GM11168 (cell line): ENCODE measurements around the gene ARL17B.
"Not testable (repeated sequence)": the region's sequence is repeated elsewhere in the genome, so short reads cannot be mapped to it uniquely, and the experiment has no call there.

ENCODE experiments used
- in situ Hi-C: fragments of 300-500 bp; cut with MboI; formaldehyde crosslinking; loops from one replicate; pipeline ENCODE4 v1.12.0; 2022; ENCODE audit warnings: low sequenced_read_pairs; ENCODE audit not compliant: unreplicated experiment

The ARL17B gene

DNA sequence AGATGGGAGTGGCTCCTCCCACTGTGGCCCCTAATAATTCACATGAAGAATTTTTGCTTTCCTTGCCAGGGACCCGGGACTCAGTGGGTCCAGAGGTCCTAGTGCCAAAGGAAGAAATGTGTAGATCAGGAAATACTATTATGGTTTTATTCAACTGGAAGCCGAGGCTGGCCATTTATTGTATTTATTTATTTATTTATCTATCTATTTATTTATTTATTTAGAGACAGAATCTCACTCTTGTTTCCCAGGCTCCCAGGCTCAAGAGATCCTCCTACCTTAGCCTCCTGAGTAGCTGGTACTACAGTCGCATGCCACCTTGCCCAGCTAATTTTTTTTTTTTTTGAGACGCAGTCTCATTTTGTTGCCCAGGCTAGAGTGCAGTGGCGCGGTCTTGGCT lies 107.4 kb downstream of the ARL17B start:
- in situ Hi-C loops = not testable (repeated sequence)

DNA sequence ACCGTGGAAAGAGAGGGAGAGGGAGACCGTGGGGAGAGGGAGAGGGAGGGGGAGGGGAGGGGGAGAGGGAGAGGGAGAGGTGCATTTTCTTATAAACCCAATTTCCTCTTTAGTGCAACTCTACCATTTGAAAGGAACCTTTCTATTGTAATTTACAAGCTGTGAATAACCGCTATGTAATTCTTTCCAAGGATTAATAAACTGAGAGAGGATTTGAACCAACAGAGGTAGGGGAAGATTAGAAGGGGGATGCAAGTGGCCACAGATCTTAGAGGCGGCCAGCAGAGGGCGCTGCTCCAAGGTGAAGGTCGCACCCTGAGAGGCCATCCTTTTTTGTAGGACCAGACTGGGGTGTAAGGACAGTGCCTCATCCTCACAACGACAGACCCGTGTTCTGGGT lies 107.8 kb downstream of the ARL17B start:
- in situ Hi-C loops = not testable (repeated sequence)

DNA sequence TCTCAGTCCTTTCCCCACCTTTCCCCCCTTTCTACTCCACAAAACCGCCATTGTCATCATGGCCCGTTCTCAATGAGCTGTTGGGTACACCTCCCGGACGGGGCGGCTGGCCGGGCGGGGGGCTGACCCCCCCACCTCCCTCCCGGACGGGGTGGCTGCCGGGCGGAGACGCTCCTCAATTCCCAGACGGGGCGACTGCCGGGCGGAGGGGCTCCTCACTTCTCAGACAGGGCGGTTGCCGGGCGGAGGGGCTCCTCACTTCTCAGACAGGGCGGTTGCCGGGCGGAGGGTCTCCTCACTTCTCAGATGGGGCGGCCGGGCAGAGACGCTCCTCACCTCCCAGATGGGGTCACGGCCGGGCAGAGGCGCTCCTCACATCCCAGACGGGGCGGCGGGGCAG lies 108.8 kb downstream of the ARL17B start:
- in situ Hi-C loops = not testable (repeated sequence)

DNA sequence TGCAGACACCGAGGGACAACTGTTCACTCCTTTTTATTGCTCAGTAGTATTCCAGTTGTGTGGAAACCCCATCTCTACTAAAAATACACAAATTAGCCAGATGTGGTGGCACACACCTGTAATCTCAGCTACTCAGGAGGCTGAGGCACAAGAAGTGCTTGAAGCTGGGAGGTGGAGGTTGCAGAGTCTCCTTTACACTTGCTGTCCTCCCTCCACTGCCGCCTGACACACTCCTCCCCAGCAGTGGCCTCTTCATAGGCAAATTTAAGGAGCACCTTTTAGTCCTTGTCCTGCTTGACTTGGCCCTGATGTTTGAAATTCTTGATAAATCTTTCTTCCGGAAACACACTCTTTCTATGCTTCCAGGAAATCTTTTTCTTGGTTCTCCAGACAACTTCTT lies 112.4 kb downstream of the ARL17B start:
- in situ Hi-C loops = not testable (repeated sequence)

DNA sequence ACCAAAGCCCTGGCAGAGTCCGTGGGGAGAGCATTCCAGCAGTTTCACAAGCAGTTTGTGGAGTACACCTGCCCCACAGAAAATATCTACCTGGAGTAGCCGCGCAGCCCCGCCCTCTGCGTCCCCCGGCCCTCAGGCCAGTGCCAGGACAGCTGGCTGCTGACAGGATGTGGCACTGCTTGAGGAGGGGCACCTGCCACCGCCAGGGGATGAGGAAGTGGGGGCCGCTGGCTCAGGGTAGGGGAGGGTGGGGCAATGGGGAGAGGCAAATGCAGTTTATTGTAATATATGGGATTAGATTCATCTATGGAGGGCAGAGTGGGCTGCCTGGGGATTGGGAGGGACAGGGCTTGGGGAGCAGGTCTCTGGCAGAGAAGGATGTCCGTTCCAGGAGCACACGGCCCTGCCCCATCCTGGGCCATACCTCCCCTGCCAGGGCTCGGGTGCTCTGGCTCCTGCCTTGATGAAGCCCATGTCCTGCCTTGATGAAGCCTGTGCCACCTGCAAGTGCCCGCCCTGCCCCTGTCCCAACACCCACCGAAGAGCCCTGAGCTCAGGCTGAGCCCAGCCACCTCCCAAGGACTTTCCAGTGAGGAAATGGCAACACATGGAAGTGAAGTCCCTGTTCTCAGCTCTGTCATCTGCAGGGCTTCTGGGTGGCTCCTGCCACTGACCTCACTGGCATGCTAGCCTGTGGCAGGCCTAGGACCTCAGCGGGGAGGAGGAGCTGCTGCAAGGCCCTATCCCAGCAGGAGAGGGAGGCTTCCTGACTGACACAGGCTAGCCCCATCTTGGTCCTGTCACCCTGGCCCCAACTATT lies 116.4 kb downstream of the ARL17B start:
- in situ Hi-C loops = not testable (repeated sequence)

DNA sequence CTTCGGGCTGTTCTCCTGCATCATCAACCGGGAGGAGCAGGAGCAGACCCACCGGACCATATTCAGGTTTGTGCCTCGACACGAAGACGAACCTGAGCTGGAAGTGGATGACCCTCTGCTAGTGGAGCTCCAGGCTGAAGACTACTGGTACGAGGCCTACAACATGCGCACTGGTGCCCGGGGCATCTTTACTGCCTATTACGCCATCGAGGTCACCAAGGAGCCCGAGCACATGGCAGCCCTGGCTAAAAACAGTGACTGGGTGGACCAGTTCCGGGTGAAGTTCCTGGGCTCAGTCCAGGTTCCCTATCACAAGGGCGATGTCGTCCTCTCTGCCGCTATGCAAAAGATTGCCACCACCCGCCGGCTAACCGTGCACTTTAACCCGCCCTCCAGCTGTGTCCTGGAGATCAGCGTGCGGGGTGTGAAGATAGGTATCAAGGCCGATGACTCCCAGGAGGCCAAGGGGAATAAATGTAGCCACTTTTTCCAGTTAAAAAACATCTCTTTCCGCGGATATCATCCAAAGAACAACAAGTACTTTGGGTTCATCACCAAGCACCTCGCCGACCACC lies 117.1 kb downstream of the ARL17B start:
- in situ Hi-C loops = not testable (repeated sequence)

DNA sequence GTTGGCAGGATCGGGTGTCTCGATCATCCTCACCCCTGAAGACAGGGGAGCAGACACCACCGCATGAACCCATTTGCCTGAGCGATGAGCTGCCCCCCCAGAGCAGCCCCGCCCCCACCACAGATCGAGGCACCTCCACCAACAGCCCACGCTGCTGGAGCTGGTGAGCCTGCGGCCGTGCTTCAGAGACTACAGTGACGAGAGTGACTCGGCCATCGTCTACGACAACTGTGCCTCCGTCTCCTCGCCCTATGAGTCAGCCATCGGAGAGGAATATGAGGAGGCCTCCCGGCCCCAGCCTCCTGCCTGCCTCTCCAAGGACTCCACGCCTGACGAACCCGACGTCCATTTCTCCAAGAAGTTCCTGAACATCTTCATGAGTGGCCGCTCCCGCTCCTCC lies 117.6 kb downstream of the ARL17B start:
- in situ Hi-C loops = not testable (repeated sequence)

DNA sequence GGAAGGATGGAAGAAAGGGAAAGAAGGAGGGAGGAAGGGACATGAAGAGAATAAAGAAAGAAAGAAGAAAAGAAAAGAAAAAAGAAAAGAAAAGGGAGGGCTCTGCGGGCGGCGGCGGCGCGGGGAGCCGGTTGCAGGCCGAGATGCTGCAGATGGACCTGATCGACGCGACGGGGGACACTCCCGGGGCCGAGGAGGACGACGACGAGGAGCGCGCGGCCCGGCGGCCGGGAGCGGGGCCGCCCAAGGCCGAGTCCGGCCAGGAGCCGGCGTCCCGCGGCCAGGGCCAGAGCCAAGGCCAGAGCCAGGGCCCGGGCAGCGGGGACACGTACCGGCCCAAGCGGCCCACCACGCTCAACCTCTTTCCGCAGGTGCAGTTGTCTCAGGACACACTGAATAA lies 118.1 kb downstream of the ARL17B start:
- in situ Hi-C loops = not testable (repeated sequence)

DNA sequence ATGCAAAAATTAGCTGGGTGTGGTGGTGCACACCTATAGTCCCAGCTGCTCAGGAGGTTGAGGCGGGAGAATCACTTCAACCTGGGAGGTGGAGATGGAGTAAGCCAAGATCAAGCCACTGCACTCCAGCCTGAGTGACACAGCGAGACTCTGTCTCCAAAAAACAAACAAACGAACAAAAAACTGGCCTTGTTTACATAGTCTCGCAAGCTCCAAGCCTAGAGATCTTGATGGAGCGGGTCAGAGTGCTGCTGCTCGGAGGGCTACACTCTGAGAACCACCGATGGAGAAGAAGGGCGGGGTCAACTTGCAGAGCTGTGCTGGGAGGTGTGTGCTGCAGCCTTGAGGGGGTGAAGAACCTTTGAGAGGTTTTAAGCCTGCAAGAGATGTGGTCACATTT lies 130.2 kb downstream of the ARL17B start:
- in situ Hi-C loops = not testable (repeated sequence)

DNA sequence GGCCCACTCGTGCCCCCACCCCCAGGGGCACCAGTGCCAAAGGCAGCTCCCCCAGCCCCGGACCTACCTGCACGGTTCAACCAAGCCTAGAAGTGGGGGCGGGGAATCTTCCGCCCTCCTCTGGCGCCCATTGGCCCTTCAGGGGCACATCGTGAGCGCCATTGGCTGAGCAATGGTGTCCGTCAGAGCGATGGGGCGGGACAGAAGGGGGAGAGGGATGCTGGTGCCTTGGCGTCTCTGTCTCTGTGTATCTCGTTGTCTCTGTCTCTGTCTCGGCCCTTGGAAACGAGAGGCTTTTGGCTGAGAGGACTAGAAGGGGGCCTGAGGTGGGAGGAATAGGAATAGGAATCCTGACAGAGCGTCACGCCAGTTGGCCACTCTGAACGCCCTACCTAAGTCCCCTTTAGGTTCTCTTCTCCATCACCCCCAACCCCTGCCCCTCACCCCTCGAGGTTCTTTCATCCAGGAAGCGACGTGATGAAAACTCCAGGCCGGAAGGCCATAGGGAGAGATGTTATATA lies 136.2 kb downstream of the ARL17B start:
- in situ Hi-C loops = not testable (repeated sequence)

DNA sequence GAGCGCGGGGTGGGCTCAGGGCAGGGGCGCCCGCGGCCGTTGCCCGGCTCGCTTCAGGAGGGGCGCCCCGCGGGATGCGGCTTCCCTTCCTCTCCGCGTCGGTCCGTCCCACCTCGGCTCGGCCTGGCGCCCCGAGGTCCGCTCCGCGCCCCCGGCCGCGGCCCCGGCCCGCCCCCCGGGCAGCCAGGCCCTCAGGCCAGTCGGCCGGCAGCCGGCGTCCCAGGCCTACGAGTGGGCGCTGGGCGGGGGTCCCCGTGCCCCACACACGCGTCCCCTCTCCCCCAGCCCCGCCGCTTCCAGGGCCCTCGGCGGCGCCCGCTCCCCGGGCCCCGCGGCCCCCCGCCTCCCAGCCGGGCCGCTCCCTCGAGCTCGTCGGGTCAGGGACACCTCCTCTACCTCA lies 136.7 kb downstream of the ARL17B start:
- in situ Hi-C loops = not testable (repeated sequence)
